ENCODE measurements around the gene EXOC4.

DNA sequence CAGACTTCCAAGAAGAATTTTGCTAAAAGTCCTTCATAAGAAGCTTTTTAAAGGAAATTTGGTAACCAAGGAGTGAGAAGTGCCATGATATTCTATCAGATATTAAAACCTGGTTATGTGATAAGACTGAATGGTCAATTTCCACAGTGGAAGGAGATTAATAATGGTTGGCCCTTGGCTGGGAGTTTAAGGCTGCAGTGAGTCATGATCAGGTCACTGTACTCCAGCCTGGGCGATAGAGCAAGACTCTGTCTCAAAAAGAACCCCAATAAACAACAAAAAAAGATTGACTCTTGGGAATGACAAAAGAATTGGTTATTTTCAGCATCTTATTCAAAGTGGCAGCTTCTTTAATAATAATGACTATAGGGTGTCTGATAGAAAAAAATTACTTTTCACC is 37.2 kb downstream of the EXOC4 start:
- TF ChIP-seq ZNF274 (IDR thresholded peaks at IDR 0.05; ENCODE audit: low read depth, low read length) (no peak), YY1 (IDR thresholded peaks at IDR 0.05; ENCODE audit: insufficient read depth, insufficient read length) (no peak)

Data from NT2/D1 (cell line).